ENCODE data around the gene UBTD1. TPM values are rescaled to one million over a fixed set of nuclear protein-coding genes. Genes with fewer than 3 reads are reported as not detected.

Gene UBTD1
- polyA plus RNA-seq, 1 donor from 2014 or later: 3.3 TPM

DNA sequence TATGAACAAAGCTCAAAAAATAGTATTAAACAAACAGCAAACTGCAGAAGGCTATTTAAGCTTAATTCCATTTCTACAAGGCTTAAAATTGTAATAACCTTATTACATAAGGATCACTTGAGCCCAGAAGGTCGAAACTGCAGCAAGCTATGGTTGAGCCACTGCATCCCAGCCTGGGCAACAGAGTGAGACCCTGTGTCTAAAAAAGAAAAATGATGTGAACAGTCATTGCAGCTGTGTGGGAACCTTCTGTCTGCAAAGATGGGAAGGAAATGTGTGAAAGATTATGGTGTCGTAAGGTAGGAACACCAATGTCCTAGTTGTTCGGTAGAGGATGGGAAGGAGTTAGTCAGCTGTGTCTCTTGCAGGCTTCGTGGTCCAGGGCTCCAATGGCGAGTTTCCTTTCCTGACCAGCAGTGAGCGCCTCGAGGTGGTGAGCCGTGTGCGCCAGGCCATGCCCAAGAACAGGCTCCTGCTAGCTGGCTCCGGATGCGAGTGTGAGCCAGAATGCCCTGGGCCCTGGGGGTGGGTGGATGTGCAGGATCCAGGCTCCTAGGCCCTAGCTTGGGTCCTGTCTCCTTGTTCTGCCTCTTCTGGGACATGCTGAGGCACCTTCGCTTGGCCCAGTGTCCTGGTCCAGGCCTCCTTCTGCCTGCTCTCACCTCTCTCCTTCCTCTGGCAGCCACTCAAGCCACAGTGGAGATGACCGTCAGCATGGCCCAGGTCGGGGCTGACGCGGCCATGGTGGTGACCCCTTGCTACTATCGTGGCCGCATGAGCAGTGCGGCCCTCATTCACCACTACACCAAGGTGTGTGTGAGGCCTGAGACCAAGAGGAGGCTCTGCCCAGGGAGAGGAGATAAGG is 99.9 kb downstream of the UBTD1 start:
- no peaks in the 10 kb centered on the region for H3K27me3 ChIP-seq (ENCODE audit: insufficient read depth, low read depth, low read length)
- no peaks in the 10 kb centered on the region for H3K36me3 ChIP-seq (ENCODE audit: insufficient read depth, low read length)
- no peaks in the 10 kb centered on the region for H3F3A ChIP-seq (ENCODE audit: insufficient read depth, low read length, poor library complexity, severe bottlenecking)
- H4K20me1 ChIP-seq (ENCODE audit: insufficient read depth): no peaks in the 10 kb centered on the region
- no peak overlapping the region for H3K27ac ChIP-seq (ENCODE audit: low read length)
- H3K9ac ChIP-seq (ENCODE audit: low read length): no peak overlapping the region
- H3K4me2 ChIP-seq (ENCODE audit: low read length): no peak overlapping the region
- H3K9me2 ChIP-seq (ENCODE audit: insufficient read depth, low read length): no peaks in the 10 kb centered on the region
- no peaks in the 10 kb centered on the region for H3K79me2 ChIP-seq (replicated peaks; ENCODE audit: insufficient read depth, low read length)
- H3K9me3 ChIP-seq (ENCODE audit: low read length): no peaks in the 10 kb centered on the region
- no peak overlapping the region for H2AFZ ChIP-seq (ENCODE audit: low read depth, low read length)
- TF ChIP-seq, protein P1, sequence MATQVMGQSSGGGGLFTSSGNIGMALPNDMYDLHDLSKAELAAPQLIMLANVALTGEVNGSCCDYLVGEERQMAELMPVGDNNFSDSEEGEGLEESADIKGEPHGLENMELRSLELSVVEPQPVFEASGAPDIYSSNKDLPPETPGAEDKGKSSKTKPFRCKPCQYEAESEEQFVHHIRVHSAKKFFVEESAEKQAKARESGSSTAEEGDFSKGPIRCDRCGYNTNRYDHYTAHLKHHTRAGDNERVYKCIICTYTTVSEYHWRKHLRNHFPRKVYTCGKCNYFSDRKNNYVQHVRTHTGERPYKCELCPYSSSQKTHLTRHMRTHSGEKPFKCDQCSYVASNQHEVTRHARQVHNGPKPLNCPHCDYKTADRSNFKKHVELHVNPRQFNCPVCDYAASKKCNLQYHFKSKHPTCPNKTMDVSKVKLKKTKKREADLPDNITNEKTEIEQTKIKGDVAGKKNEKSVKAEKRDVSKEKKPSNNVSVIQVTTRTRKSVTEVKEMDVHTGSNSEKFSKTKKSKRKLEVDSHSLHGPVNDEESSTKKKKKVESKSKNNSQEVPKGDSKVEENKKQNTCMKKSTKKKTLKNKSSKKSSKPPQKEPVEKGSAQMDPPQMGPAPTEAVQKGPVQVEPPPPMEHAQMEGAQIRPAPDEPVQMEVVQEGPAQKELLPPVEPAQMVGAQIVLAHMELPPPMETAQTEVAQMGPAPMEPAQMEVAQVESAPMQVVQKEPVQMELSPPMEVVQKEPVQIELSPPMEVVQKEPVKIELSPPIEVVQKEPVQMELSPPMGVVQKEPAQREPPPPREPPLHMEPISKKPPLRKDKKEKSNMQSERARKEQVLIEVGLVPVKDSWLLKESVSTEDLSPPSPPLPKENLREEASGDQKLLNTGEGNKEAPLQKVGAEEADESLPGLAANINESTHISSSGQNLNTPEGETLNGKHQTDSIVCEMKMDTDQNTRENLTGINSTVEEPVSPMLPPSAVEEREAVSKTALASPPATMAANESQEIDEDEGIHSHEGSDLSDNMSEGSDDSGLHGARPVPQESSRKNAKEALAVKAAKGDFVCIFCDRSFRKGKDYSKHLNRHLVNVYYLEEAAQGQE (IDR thresholded peaks at IDR 0.05; ENCODE audit: borderline replicate concordance): no peak
- TF ChIP-seq TAF1 (IDR thresholded peaks at IDR 0.05; ENCODE audit: low read depth) (no peak), MXI1 (conservative IDR thresholded peaks at IDR 0.05; ENCODE audit: poor library complexity, severe bottlenecking) (no peak), POLR2AphosphoS5 (IDR thresholded peaks at IDR 0.05) (no peak), EP300 (conservative IDR thresholded peaks at IDR 0.05; ENCODE audit: poor library complexity, severe bottlenecking) (no peak), EZH2 (IDR thresholded peaks at IDR 0.05; ENCODE audit: borderline replicate concordance, insufficient read depth, low read length, poor library complexity, severe bottlenecking) (no peak), SMC3 (conservative IDR thresholded peaks at IDR 0.05; ENCODE audit: poor library complexity) (no peak), RAD21 (conservative IDR thresholded peaks at IDR 0.05) (no peak)
- TF ChIP-seq, protein P2, sequence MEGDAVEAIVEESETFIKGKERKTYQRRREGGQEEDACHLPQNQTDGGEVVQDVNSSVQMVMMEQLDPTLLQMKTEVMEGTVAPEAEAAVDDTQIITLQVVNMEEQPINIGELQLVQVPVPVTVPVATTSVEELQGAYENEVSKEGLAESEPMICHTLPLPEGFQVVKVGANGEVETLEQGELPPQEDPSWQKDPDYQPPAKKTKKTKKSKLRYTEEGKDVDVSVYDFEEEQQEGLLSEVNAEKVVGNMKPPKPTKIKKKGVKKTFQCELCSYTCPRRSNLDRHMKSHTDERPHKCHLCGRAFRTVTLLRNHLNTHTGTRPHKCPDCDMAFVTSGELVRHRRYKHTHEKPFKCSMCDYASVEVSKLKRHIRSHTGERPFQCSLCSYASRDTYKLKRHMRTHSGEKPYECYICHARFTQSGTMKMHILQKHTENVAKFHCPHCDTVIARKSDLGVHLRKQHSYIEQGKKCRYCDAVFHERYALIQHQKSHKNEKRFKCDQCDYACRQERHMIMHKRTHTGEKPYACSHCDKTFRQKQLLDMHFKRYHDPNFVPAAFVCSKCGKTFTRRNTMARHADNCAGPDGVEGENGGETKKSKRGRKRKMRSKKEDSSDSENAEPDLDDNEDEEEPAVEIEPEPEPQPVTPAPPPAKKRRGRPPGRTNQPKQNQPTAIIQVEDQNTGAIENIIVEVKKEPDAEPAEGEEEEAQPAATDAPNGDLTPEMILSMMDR (IDR thresholded peaks at IDR 0.05; ENCODE audit: poor library complexity, severe bottlenecking): no peak
- H3K4me3 ChIP-seq (ENCODE audit: low read length): no peak overlapping the region

DNA sequence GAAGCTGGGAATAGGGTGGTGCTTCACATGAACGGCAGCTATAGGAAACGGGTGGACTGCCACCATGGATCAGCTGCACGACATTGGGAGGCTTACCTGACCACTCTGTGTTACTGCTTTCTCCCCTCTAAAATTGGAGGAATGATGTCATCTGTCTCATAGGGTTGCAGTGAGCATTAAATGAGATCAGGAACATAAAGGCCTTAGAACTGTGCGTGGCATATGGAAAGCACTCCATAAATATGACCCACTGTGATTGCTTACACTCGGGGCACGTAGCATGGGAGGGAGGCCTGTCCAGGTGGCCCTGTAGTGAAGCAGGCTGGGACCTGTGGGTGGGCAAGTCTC is 100.5 kb downstream of the UBTD1 start:
- Histone ChIP-seq H2AFZ (ENCODE audit: low read depth, low read length) (no peak overlapping the region), H3K27me3 (ENCODE audit: insufficient read depth, low read depth, low read length) (no peaks in the 10 kb centered on the region), H3K9me2 (ENCODE audit: insufficient read depth, low read length) (no peaks in the 10 kb centered on the region), H3K4me3 (ENCODE audit: low read length) (no peak overlapping the region), H3K27ac (ENCODE audit: low read length) (no peak overlapping the region), H3K79me2 (replicated peaks; ENCODE audit: insufficient read depth, low read length) (no peaks in the 10 kb centered on the region), H3K9me3 (ENCODE audit: low read length) (no peaks in the 10 kb centered on the region), H3K36me3 (ENCODE audit: insufficient read depth, low read length) (no peaks in the 10 kb centered on the region), H4K20me1 (ENCODE audit: insufficient read depth) (no peaks in the 10 kb centered on the region), H3K9ac (ENCODE audit: low read length) (no peak overlapping the region), H3K4me2 (ENCODE audit: low read length) (no peak overlapping the region), H3F3A (ENCODE audit: insufficient read depth, low read length, poor library complexity, severe bottlenecking) (no peaks in the 10 kb centered on the region)
- TF ChIP-seq, protein P1 (IDR thresholded peaks at IDR 0.05; ENCODE audit: borderline replicate concordance): no peak
- TF ChIP-seq EP300 (conservative IDR thresholded peaks at IDR 0.05; ENCODE audit: poor library complexity, severe bottlenecking): no peak
- TF ChIP-seq, protein P2 (IDR thresholded peaks at IDR 0.05; ENCODE audit: poor library complexity, severe bottlenecking): no peak

All from neural cell (in vitro differentiated cells).